Endothelial cell of umbilical vein (primary cell): Measurements from ENCODE around the gene NRROS. TPM values are rescaled to one million over a fixed set of nuclear protein-coding genes. Genes with fewer than 3 reads are reported as not detected.

Source experiments
- BruUV-seq: library from RNA; stranded (reverse); fragments of 400-500 nt; replicated peaks from 2 replicates; lab custom pipeline; 2021; lab: Mats Ljungman, UMichigan
- CTCF ChIA-PET: fragments of 300-600, 350-600 bp; sonication (Branson Sonifier 250); formaldehyde crosslinking; loops from one replicate; lab custom pipeline; 2021; ENCODE audit warnings: antibody characterized with exemption, inconsistent platforms; lab: Charles Lee
- POLR2A ChIA-PET: fragments of 300-600, 350-600 bp; sonication (Branson Sonifier 250); formaldehyde crosslinking; loops from one replicate; lab custom pipeline; 2021; ENCODE audit warnings: antibody characterized with exemption, inconsistent platforms; lab: Charles Lee
- DNase-seq: peaks from one replicate; pipeline ENCODE4 v3.0.0-alpha.2; 2011; ENCODE audit warnings: low read depth, low spot score
- FAIRE-seq: peaks from 2 replicates; lab custom pipeline; 2011; peaks lifted over from hg19 to GRCh38; lab: Jason Lieb, UNC
- H2AFZ ChIP-seq: 2 replicates; pipeline ENCODE4 v1.6.0; 2012; ENCODE audit warnings: low read depth, low read length, control low read depth, inconsistent platforms
- H3K27ac ChIP-seq: 2 replicates; pipeline ENCODE4 v1.5.1; 2011; ENCODE audit warnings: low read depth, mild to moderate bottlenecking, control low read depth, low read length, moderate library complexity; ENCODE audit not compliant: insufficient read depth
- H3K27me3 ChIP-seq, 2 experiments: 2 replicates each; pipeline versions ENCODE4 v1.6.0 to v1.6.1; 2011; ENCODE audit warnings: low read length in 2 of 2, mixed read lengths in 1 of 2; ENCODE audit not compliant: control insufficient read depth in 2 of 2, insufficient read depth in 2 of 2
- H3K36me3 ChIP-seq, 2 experiments: 2 replicates in 1 of 2; 3 replicates in 1 of 2; pipeline ENCODE4 v1.5.1; 2011; ENCODE audit warnings: low read length in 2 of 2, mild to moderate bottlenecking in 1 of 2, moderate library complexity in 1 of 2; ENCODE audit not compliant: control insufficient read depth in 2 of 2, insufficient read depth in 2 of 2; ENCODE audit errors: extremely low read depth in 1 of 2
- H3K4me1 ChIP-seq: 3 replicates; pipeline ENCODE4 v1.5.1; 2011; ENCODE audit warnings: mild to moderate bottlenecking, low read length; ENCODE audit not compliant: control insufficient read depth, insufficient read depth; ENCODE audit errors: extremely low read depth
- H3K4me2 ChIP-seq: 2 replicates; pipeline ENCODE4 v1.6.1; 2011; ENCODE audit warnings: low read length, control low read depth, mixed read lengths; ENCODE audit not compliant: insufficient read depth
- H3K4me3 ChIP-seq, 3 experiments: fragments of 200-600 bp in 1 of 3; sonication (generic), shearing (Covaris generic) in 1 of 3; replicated peaks in 1 of 3; 2 replicates each; pipeline ENCODE4 v1.5.1; 2011 to 2016; ENCODE audit warnings: control low read depth in 3 of 3, low read length in 3 of 3, mild to moderate bottlenecking in 2 of 3, inconsistent platforms in 1 of 3, low read depth in 1 of 3, moderate library complexity in 1 of 3; ENCODE audit not compliant: insufficient read depth in 1 of 3
- H3K79me2 ChIP-seq: 2 replicates; pipeline ENCODE4 v1.6.0; 2012; ENCODE audit warnings: low read length, inconsistent platforms; ENCODE audit not compliant: control insufficient read depth, insufficient read depth
- H3K9ac ChIP-seq: replicated peaks from 2 replicates; pipeline ENCODE3; 2011; ENCODE audit warnings: low read length, control low read depth; ENCODE audit not compliant: insufficient read depth; ENCODE audit errors: extremely low read depth
- H3K9me1 ChIP-seq: replicated peaks from 3 replicates; pipeline ENCODE4 v1.6.0; 2011; ENCODE audit warnings: mild to moderate bottlenecking, low read length; ENCODE audit not compliant: control insufficient read depth, insufficient read depth; ENCODE audit errors: extremely low read depth
- H3K9me3 ChIP-seq: replicated peaks from 2 replicates; pipeline ENCODE4 v1.5.1; 2012; ENCODE audit warnings: low read length, inconsistent platforms; ENCODE audit not compliant: control insufficient read depth, insufficient read depth
- H4K20me1 ChIP-seq: replicated peaks from 2 replicates; pipeline ENCODE3; 2011; ENCODE audit warnings: mild to moderate bottlenecking, low read length; ENCODE audit not compliant: control insufficient read depth, insufficient read depth; ENCODE audit errors: extremely low read depth
- EZH2 ChIP-seq: IDR thresholded peaks from 2 replicates; pipeline ENCODE4 v1.6.1; 2012; ENCODE audit warnings: borderline replicate concordance, low read depth, mild to moderate bottlenecking, moderate library complexity, low read length, inconsistent platforms; ENCODE audit not compliant: severe bottlenecking
- FOS ChIP-seq: IDR thresholded peaks from 2 replicates; pipeline ENCODE4 v1.6.1; 2011; ENCODE audit warnings: mild to moderate bottlenecking, low read length, moderate library complexity, borderline replicate concordance; ENCODE audit not compliant: insufficient read depth
- GATA2 ChIP-seq: IDR thresholded peaks from 2 replicates; pipeline ENCODE4 v1.7.0; 2011; ENCODE audit warnings: low read depth, mild to moderate bottlenecking, moderate library complexity, mixed read lengths, low read length; ENCODE audit not compliant: insufficient read length, insufficient read depth
- JUN ChIP-seq: IDR thresholded peaks from 2 replicates; pipeline ENCODE4 v1.6.1; 2011; ENCODE audit warnings: borderline replicate concordance, low read depth; ENCODE audit not compliant: insufficient read length, insufficient read depth
- MYC ChIP-seq: IDR thresholded peaks from one replicate; pipeline ENCODE4 v1.6.1; 2011; ENCODE audit warnings: mild to moderate bottlenecking, low read depth, low read length
- POLR2A ChIP-seq: IDR thresholded peaks from 2 replicates; pipeline ENCODE4 v1.6.1; 2012; ENCODE audit warnings: low read depth, mild to moderate bottlenecking, control low read depth, low read length
- POLR2AphosphoS5 ChIP-seq: IDR thresholded peaks from 2 replicates; pipeline ENCODE4 v1.6.1; 2012; ENCODE audit warnings: low read depth, mild to moderate bottlenecking, control low read depth, low read length, moderate library complexity; ENCODE audit not compliant: insufficient read depth
- dilution Hi-C: fragments of 300-500 bp; cut with MboI; formaldehyde crosslinking; loops from one replicate; pipeline ENCODE4 v1.15.0; 2019; ENCODE audit warnings: low sequenced_read_pairs; ENCODE audit not compliant: extremely low pct_ligation_motif_present
- intact Hi-C: fragments of 100-400 bp; cut with micrococcal nuclease; formaldehyde crosslinking; loops from one replicate; pipeline ENCODE4 v1.10.0; 2022
- polyA plus RNA-seq, 4 experiments: library from polyadenylated mRNA; depleted of rRNA in 3 of 4; stranded (reverse) in 3 of 4; unstranded in 1 of 4; fragments of >200 nt; gene quantifications; 2 replicates each; pipeline versions ENCODE4 v1.2.1 to v1.2.3, GENCODE V29; 2011 to 2012; ENCODE audit warnings: missing spikeins in 1 of 4
- total RNA-seq: library from RNA; stranded (reverse); gene quantifications from 2 replicates; pipeline ENCODE4 v1.2.3, GENCODE V29; 2021
- TF ChIP-seq, protein P1 (sequence below): IDR thresholded peaks from 2 replicates; pipeline ENCODE4 v1.6.1; 2011; ENCODE audit not compliant: insufficient read depth, insufficient read length
- TF ChIP-seq, protein P2 (sequence below), 2 donors: IDR thresholded peaks; 1 replicate in 1 of 2; 2 replicates in 1 of 2; pipeline ENCODE4 v1.5.1; 2011; ENCODE audit warnings: low read length in 2 of 2, mild to moderate bottlenecking in 2 of 2, moderate library complexity in 2 of 2, control low read depth in 1 of 2, inconsistent platforms in 1 of 2, low read depth in 1 of 2; ENCODE audit not compliant: insufficient read depth in 1 of 2; ENCODE audit errors: extremely low read depth in 1 of 2

The NRROS gene
- total and polyA plus RNA-seq, 2 donors (not counting 3 experiments of a cell fraction or from before 2014, with no cell fraction given): 8.1 to 15.6 TPM

DNA sequence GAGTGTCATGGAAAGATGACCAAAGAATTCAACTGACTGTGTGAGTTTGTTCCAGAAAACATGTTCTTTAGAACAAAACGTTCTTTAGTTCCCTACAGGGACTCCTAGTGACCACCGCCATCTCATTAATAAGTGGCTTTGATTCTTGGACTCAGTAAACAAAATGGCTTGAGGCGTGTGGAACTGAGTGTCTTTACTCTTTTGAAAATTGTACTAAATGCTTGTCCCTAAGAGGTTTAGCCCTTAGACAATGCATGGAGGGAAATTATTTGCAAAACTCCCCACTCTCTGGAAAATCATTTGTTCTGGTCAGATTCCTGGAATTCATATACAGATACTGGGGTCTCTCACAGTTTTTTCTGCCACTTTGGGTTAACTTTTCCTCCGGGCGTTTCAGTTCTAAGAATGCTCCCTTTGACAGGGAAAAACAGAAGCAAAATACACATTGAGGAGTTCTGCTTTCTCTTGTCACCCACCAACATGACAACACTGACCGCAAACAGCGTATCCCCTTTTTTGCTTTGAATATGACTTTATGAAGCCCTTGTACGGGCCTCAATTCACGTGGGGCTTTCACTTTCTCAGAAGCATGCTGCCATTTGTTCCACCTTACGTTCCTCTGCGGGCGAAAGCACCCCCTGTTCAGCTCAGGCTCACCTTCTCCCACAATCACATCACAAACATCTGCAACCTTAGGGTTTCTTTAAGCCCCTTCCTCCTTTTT is 15.3 kb upstream of the NRROS start:
- CTCF ChIA-PET: no interaction called here
- no peak for FAIRE-seq

More for the DNA sequence above, 15.3 kb upstream of the NRROS start:
- Histone ChIP-seq H2AFZ (no peak overlapping the region), H3K27me3 (no peaks in the 10 kb centered on the region), H3K9me1 (no peaks in the 10 kb centered on the region), H3K9me3 (no peaks in the 10 kb centered on the region), H3K79me2 (no peaks in the 10 kb centered on the region), H3K4me2 (no peak overlapping the region), H3K36me3 (no peaks in the 10 kb centered on the region), H3K9ac (no peak overlapping the region), H3K27ac (no peak overlapping the region), H4K20me1 (no peaks in the 10 kb centered on the region), H3K4me3 (no peak overlapping the region), H3K4me1 (peaks cover 10% of the 10 kb centered on the region)
- no peak for DNase-seq
- TF ChIP-seq FOS (no peak), POLR2AphosphoS5 (no peak), EZH2 (no peak), GATA2 (no peak), POLR2A (no peak), JUN (no peak), MYC (no peak)
- TF ChIP-seq, protein P1, sequence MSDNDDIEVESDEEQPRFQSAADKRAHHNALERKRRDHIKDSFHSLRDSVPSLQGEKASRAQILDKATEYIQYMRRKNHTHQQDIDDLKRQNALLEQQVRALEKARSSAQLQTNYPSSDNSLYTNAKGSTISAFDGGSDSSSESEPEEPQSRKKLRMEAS: no peak
- TF ChIP-seq, protein P2, sequence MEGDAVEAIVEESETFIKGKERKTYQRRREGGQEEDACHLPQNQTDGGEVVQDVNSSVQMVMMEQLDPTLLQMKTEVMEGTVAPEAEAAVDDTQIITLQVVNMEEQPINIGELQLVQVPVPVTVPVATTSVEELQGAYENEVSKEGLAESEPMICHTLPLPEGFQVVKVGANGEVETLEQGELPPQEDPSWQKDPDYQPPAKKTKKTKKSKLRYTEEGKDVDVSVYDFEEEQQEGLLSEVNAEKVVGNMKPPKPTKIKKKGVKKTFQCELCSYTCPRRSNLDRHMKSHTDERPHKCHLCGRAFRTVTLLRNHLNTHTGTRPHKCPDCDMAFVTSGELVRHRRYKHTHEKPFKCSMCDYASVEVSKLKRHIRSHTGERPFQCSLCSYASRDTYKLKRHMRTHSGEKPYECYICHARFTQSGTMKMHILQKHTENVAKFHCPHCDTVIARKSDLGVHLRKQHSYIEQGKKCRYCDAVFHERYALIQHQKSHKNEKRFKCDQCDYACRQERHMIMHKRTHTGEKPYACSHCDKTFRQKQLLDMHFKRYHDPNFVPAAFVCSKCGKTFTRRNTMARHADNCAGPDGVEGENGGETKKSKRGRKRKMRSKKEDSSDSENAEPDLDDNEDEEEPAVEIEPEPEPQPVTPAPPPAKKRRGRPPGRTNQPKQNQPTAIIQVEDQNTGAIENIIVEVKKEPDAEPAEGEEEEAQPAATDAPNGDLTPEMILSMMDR (IDR thresholded peaks at IDR 0.05; ENCODE audit: extremely low read depth in 1 of 2, insufficient read depth in 1 of 2, low read depth in 1 of 2, low read length in 2 of 2): no peak
- POLR2A ChIA-PET: no interaction called here
- no TSS peak for BruUV-seq
- dilution Hi-C loops: no loop called here
- intact Hi-C loops: no loop called here
